Measurements from ENCODE around the gene ANKRD12.

GRCh38 chr18:9106800-9107584, 29.6 kb upstream of the ANKRD12 start:
- no peak for TF ChIP-seq CTCF (optimal IDR thresholded peaks at IDR 0.05 in 1 of 3, IDR thresholded peaks at IDR 0.05 in 1 of 3, conservative IDR thresholded peaks at IDR 0.05 in 1 of 3; ENCODE audit: extremely low read depth in 1 of 3, insufficient read depth in 2 of 3, low read length in 3 of 3)
- TF ChIP-seq EZH2 (IDR thresholded peaks at IDR 0.05; ENCODE audit: low read length), result no peak
